Heart left ventricle (tissue), 13 donors: ENCODE measurements around the gene VEGFC.

Source experiments
- POLR2A ChIP-seq, 2 donors: fragments of 450-650 bp; IDR thresholded peaks; one replicate each; pipeline ENCODE4 v1.6.1; 2017; ENCODE audit warnings: antibody characterized with exemption in 2 of 2, mild to moderate bottlenecking in 2 of 2, moderate library complexity in 2 of 2
- TF ChIP-seq, protein P1 (sequence below), 12 donors: fragments of 200-600 bp; sonication (generic) in 4 of 12; IDR thresholded peaks; one replicate each; pipeline versions ENCODE4 v1.5.0 to v1.8.0; 2018 to 2022; ENCODE audit warnings: antibody characterized with exemption in 12 of 12, mild to moderate bottlenecking in 5 of 12
- donor health status: ischemic (EF 13 %, LVEDD 7.1; RV severe dilation, severe dysfunction).
- donor health status: DM: no; HTN: yes; CAD: no.
- donor health status: DM: no; HTN: no; CAD: no.
- donor health status: ischemic (EF 25% LVEDD 6.9; RV normal size, moderate dysfunction).
- donor health status: ischemic (EF 25% LVEDD 5.7; RV mildly dilated, moderate dysfunction).
- donor health status: ischemic (EF 35%, LVEDD 5.7; RV mildly dilated, moderate dysfunction).
- donor health status: nonischemic (EF 11% LVEDD 7.7; RV severe dilation, severe dysfunction).
- donor health status: DM: yes; HTN: yes; CAD: no.
- donor health status: PGD.
- donor health status: ischemic (EF 29% LVEDD 5.4; RV normal size, mild dysfunction).
- donor health status: nonischemic (EF 23%, LVEDD 6.1; RV moderate dilation, normal function).

DNA sequence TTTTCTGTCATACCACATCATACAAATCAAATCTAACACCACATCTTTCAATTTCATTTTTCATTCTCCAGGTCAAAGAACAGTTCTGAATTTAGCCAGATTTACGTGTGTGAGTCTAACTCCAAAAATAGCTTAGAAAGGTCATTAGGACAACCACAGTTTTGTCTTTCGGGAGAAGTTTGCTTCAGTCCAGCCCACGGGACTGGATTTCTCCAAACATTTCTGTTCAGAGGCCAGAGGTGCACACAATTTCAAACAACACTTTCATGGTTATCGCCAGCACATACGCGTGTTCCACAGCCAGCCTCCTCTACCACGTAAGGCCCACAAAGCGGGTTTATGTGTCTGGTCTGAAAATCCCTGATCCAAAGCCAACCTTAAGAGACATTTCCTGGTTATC lies 65.9 kb downstream of the VEGFC start:
- TF ChIP-seq, protein P1, sequence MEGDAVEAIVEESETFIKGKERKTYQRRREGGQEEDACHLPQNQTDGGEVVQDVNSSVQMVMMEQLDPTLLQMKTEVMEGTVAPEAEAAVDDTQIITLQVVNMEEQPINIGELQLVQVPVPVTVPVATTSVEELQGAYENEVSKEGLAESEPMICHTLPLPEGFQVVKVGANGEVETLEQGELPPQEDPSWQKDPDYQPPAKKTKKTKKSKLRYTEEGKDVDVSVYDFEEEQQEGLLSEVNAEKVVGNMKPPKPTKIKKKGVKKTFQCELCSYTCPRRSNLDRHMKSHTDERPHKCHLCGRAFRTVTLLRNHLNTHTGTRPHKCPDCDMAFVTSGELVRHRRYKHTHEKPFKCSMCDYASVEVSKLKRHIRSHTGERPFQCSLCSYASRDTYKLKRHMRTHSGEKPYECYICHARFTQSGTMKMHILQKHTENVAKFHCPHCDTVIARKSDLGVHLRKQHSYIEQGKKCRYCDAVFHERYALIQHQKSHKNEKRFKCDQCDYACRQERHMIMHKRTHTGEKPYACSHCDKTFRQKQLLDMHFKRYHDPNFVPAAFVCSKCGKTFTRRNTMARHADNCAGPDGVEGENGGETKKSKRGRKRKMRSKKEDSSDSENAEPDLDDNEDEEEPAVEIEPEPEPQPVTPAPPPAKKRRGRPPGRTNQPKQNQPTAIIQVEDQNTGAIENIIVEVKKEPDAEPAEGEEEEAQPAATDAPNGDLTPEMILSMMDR (IDR thresholded peaks at IDR 0.05) = no peak
- no peak for TF ChIP-seq POLR2A (IDR thresholded peaks at IDR 0.05)
